ENCODE results near the gene RRBP1. TPM values are rescaled to one million over a fixed set of nuclear protein-coding genes. Genes with fewer than 3 reads are reported as not detected.

The RRBP1 gene
- total and polyA plus RNA-seq, 2 donors (not counting 3 experiments of a cell fraction or from before 2014, with no cell fraction given) = 50.3 to 236 TPM

- Histone ChIP-seq H3K27ac (ENCODE audit: insufficient read depth, low read depth, low read length) (no peak overlapping the region), H3K27me3 (ENCODE audit: control insufficient read depth in 2 of 2, insufficient read depth in 2 of 2, low read length in 2 of 2) (peaks cover 2 to 4% of the 10 kb centered on the region in 2 experiments), H3K9me1 (replicated peaks; ENCODE audit: control insufficient read depth, extremely low read depth, insufficient read depth, low read length) (no peaks in the 10 kb centered on the region), H3K4me3 (replicated peaks in 1 of 3; ENCODE audit: insufficient read depth in 1 of 3, low read depth in 1 of 3, low read length in 3 of 3) (no peak overlapping the region), H3K36me3 (ENCODE audit: control insufficient read depth in 2 of 2, extremely low read depth in 1 of 2, insufficient read depth in 2 of 2, low read length in 2 of 2) (no peaks in the 10 kb centered on the region), H2AFZ (ENCODE audit: low read depth, low read length) (no peak overlapping the region), H3K4me1 (ENCODE audit: control insufficient read depth, extremely low read depth, insufficient read depth, low read length) (no peaks in the 10 kb centered on the region), H3K9ac (replicated peaks; ENCODE audit: extremely low read depth, insufficient read depth, low read length) (no peak overlapping the region), H3K4me2 (ENCODE audit: insufficient read depth, low read length) (no peak overlapping the region), H3K9me3 (replicated peaks; ENCODE audit: control insufficient read depth, insufficient read depth, low read length) (no peaks in the 10 kb centered on the region), H3K79me2 (ENCODE audit: control insufficient read depth, insufficient read depth, low read length) (no peaks in the 10 kb centered on the region), H4K20me1 (replicated peaks; ENCODE audit: control insufficient read depth, extremely low read depth, insufficient read depth, low read length) (no peaks in the 10 kb centered on the region)
- intact Hi-C loops (cut with micrococcal nuclease) (no loop called here), dilution Hi-C loops (cut with MboI; ENCODE audit: extremely low pct_ligation_motif_present, low sequenced_read_pairs) (no loop called here)
- CTCF ChIA-PET = interaction anchor here (1.2 to 1.4 kb wide), 2 partner anchors 9 to 32 kb away, joined by 5 read pairs; partner anchors contain the start of gene RRBP1
- no peak for FAIRE-seq
- no peak for DNase-seq (ENCODE audit: low read depth, low spot score)
- BruUV-seq (replicated peaks) = no TSS peak
- POLR2A ChIA-PET = no interaction called here
- TF ChIP-seq EZH2 (IDR thresholded peaks at IDR 0.05; ENCODE audit: borderline replicate concordance, low read depth, low read length, severe bottlenecking) = no peak
- no peak for TF ChIP-seq JUN (IDR thresholded peaks at IDR 0.05; ENCODE audit: borderline replicate concordance, insufficient read depth, insufficient read length, low read depth)
- no peak for TF ChIP-seq POLR2AphosphoS5 (IDR thresholded peaks at IDR 0.05; ENCODE audit: insufficient read depth, low read depth, low read length)
- TF ChIP-seq, protein P1, sequence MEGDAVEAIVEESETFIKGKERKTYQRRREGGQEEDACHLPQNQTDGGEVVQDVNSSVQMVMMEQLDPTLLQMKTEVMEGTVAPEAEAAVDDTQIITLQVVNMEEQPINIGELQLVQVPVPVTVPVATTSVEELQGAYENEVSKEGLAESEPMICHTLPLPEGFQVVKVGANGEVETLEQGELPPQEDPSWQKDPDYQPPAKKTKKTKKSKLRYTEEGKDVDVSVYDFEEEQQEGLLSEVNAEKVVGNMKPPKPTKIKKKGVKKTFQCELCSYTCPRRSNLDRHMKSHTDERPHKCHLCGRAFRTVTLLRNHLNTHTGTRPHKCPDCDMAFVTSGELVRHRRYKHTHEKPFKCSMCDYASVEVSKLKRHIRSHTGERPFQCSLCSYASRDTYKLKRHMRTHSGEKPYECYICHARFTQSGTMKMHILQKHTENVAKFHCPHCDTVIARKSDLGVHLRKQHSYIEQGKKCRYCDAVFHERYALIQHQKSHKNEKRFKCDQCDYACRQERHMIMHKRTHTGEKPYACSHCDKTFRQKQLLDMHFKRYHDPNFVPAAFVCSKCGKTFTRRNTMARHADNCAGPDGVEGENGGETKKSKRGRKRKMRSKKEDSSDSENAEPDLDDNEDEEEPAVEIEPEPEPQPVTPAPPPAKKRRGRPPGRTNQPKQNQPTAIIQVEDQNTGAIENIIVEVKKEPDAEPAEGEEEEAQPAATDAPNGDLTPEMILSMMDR (IDR thresholded peaks at IDR 0.05; ENCODE audit: extremely low read depth in 1 of 2, insufficient read depth in 1 of 2, low read depth in 1 of 2, low read length in 2 of 2) = no peak
- no peak for TF ChIP-seq FOS (IDR thresholded peaks at IDR 0.05; ENCODE audit: borderline replicate concordance, insufficient read depth, low read length)
- no peak for TF ChIP-seq POLR2A (IDR thresholded peaks at IDR 0.05; ENCODE audit: low read depth, low read length)
- TF ChIP-seq MYC (IDR thresholded peaks at IDR 0.05; ENCODE audit: low read depth, low read length) = no peak
- no peak for TF ChIP-seq GATA2 (IDR thresholded peaks at IDR 0.05; ENCODE audit: insufficient read depth, insufficient read length, low read depth, low read length)
- TF ChIP-seq, protein P2, sequence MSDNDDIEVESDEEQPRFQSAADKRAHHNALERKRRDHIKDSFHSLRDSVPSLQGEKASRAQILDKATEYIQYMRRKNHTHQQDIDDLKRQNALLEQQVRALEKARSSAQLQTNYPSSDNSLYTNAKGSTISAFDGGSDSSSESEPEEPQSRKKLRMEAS (IDR thresholded peaks at IDR 0.05; ENCODE audit: insufficient read depth, insufficient read length) = no peak
These were observed 33.0 kb upstream of the RRBP1 start for GRCh38 chr20:17715075-17715474.
